Glutamatergic neuron (in vitro differentiated cells): ENCODE measurements around the gene EIF3I. TPM values are rescaled to one million over a fixed set of nuclear protein-coding genes. Genes with fewer than 3 reads are reported as not detected.

Experiments used
- DNase-seq: peaks from one replicate; pipeline ENCODE4 v3.0.0; 2022
- H3K27ac Mint-ChIP-seq: one replicate; pipeline ENCODE4 v1.8.0; 2020; ENCODE audit warnings: mild to moderate bottlenecking, mixed read lengths, inconsistent platforms; ENCODE audit not compliant: unreplicated experiment
- H3K27me3 Mint-ChIP-seq: one replicate; pipeline ENCODE4 v1.8.0; 2020; ENCODE audit warnings: mild to moderate bottlenecking, moderate library complexity, mixed read lengths, inconsistent platforms; ENCODE audit not compliant: unreplicated experiment
- H3K36me3 Mint-ChIP-seq: one replicate; pipeline ENCODE4 v1.8.0; 2020; ENCODE audit warnings: mild to moderate bottlenecking, mixed read lengths, inconsistent platforms; ENCODE audit not compliant: unreplicated experiment
- H3K4me1 Mint-ChIP-seq: one replicate; pipeline ENCODE4 v1.8.0; 2020; ENCODE audit warnings: mild to moderate bottlenecking, low read depth, mixed read lengths, inconsistent platforms; ENCODE audit not compliant: unreplicated experiment
- H3K4me3 Mint-ChIP-seq: one replicate; pipeline ENCODE4 v1.8.0; 2020; ENCODE audit warnings: mild to moderate bottlenecking, mixed read lengths, inconsistent platforms; ENCODE audit not compliant: unreplicated experiment
- H3K9me3 Mint-ChIP-seq: one replicate; pipeline ENCODE4 v1.8.0; 2020; ENCODE audit warnings: mild to moderate bottlenecking, moderate library complexity, mixed read lengths, inconsistent platforms; ENCODE audit not compliant: unreplicated experiment
- CTCF ChIP-seq: fragments of 200-600 bp; sonication (generic); IDR thresholded peaks from one replicate; pipeline ENCODE4 v1.5.0; 2021; ENCODE audit not compliant: partially characterized antibody, unreplicated experiment
- total RNA-seq: library from RNA; stranded (reverse); fragmentation: NEBNext Ultra II Directional; extraction: Animal tissue kit (Norgen Biotek cat#: 25700); gene quantifications from one replicate; pipeline ENCODE4 v1.2.1, GENCODE V29; 2021; ENCODE audit not compliant: unreplicated experiment

Gene EIF3I
- total RNA-seq, 1 donor from 2014 or later, result 103 TPM

GRCh38 chr1:32194984-32195383 lies 27.2 kb upstream of the EIF3I start:
- H3K4me3 Mint-ChIP-seq, result no peak overlapping the region
- TF ChIP-seq CTCF, result no peak
- peaks cover 23% of the 10 kb centered on the region for H3K4me1 Mint-ChIP-seq
- no peak overlapping the region for H3K27ac Mint-ChIP-seq
- peaks cover 9% of the 10 kb centered on the region for H3K9me3 Mint-ChIP-seq
- H3K36me3 Mint-ChIP-seq, result no peaks in the 10 kb centered on the region
- H3K27me3 Mint-ChIP-seq, result peaks cover 3% of the 10 kb centered on the region
- no peak for DNase-seq

GRCh38 chr1:32195531-32195930 lies 26.7 kb upstream of the EIF3I start:
- peaks cover 9% of the 10 kb centered on the region for H3K9me3 Mint-ChIP-seq
- no peak overlapping the region for H3K4me3 Mint-ChIP-seq
- no peak overlapping the region for H3K27ac Mint-ChIP-seq
- DNase-seq, result no peak
- H3K27me3 Mint-ChIP-seq, result peaks cover 8% of the 10 kb centered on the region
- no peaks in the 10 kb centered on the region for H3K36me3 Mint-ChIP-seq
- peaks cover 26% of the 10 kb centered on the region for H3K4me1 Mint-ChIP-seq
- TF ChIP-seq CTCF, result no peak

GRCh38 chr1:32195972-32196823 lies 26.0 kb upstream of the EIF3I start:
- no peak for DNase-seq
- Mint-ChIP-seq H3K36me3 (no peaks in the 10 kb centered on the region), H3K4me3 (no peak overlapping the region), H3K4me1 (peaks cover 26% of the 10 kb centered on the region), H3K27me3 (peaks cover 8% of the 10 kb centered on the region), H3K27ac (no peak overlapping the region), H3K9me3 (peaks cover 9% of the 10 kb centered on the region)
- TF ChIP-seq CTCF, result no peak

- Mint-ChIP-seq H3K9me3 (peaks cover 11% of the 10 kb centered on the region), H3K36me3 (no peaks in the 10 kb centered on the region), H3K4me3 (peak overlapping the region; percentile 57), H3K27me3 (peaks cover 6% of the 10 kb centered on the region), H3K4me1 (peaks cover 29% of the 10 kb centered on the region), H3K27ac (peak overlapping the region; percentile 86)
- no peak for TF ChIP-seq CTCF
- DNase-seq, result no peak
Measured at GRCh38 chr1:32197074-32197473, 25.1 kb upstream of the EIF3I start.

GRCh38 chr1:32197837-32198236 lies 24.4 kb upstream of the EIF3I start:
- no peak for TF ChIP-seq CTCF
- Mint-ChIP-seq H3K4me3 (peak overlapping the region; percentile 57), H3K9me3 (peaks cover 14% of the 10 kb centered on the region), H3K4me1 (peaks cover 29% of the 10 kb centered on the region), H3K27ac (peak overlapping the region; percentile 86), H3K27me3 (peaks cover 6% of the 10 kb centered on the region), H3K36me3 (no peaks in the 10 kb centered on the region)
- peak; percentile 77 for DNase-seq
